HepG2 (cell line): ENCODE data around the gene AHNAK. TPM values are rescaled to one million over a fixed set of nuclear protein-coding genes. Genes with fewer than 3 reads are reported as not detected.

ENCODE experiments used
- CEBPG ChIP-seq: IDR thresholded peaks from 2 replicates; pipeline ENCODE4 v1.6.1; 2016
- CENPX ChIP-seq: sonication (generic); formaldehyde crosslinking; IDR thresholded peaks from 2 replicates; pipeline ENCODE4 v1.9.0; 2021; ENCODE audit warnings: mild to moderate bottlenecking, missing genetic modification reagents, moderate library complexity
- DRAP1 ChIP-seq: IDR thresholded peaks from 2 replicates; pipeline ENCODE4 v1.6.1; 2016; ENCODE audit warnings: missing genetic modification reagents, missing compliant biosample characterization
- ELF3 ChIP-seq: IDR thresholded peaks from 2 replicates; pipeline ENCODE4 v1.6.1; 2016; ENCODE audit warnings: missing genetic modification reagents, missing compliant biosample characterization
- GMEB2 ChIP-seq: IDR thresholded peaks from 2 replicates; pipeline ENCODE4 v1.6.1; 2016; ENCODE audit warnings: missing biosample characterization, missing genetic modification reagents, low read depth
- HNRNPL ChIP-seq: fragments of 200-400 bp; formaldehyde crosslinking; IDR thresholded peaks from 2 replicates; pipeline ENCODE4 v1.6.1; 2017; ENCODE audit warnings: mild to moderate bottlenecking, low read depth, low read length
- KDM5A ChIP-seq: fragments of 200-600 bp; sonication (generic); IDR thresholded peaks from 2 replicates; pipeline ENCODE4 v1.7.0; 2018; ENCODE audit warnings: antibody characterized with exemption, mild to moderate bottlenecking, low read length, borderline replicate concordance
- NFYB ChIP-seq: sonication (generic); formaldehyde crosslinking; IDR thresholded peaks from 2 replicates; pipeline ENCODE4 v1.4.0; 2020; ENCODE audit warnings: missing genetic modification reagents
- RFX1 ChIP-seq: fragments of 450-650 bp; IDR thresholded peaks from 2 replicates; pipeline ENCODE4 v1.6.1; 2017
- SKIL ChIP-seq: sonication (generic); formaldehyde crosslinking; IDR thresholded peaks from 2 replicates; pipeline ENCODE4 v1.8.0; 2022; ENCODE audit warnings: missing genetic modification reagents, mild to moderate bottlenecking, moderate library complexity, borderline replicate concordance
- SOX13 ChIP-seq, 3 experiments: fragments of 450-650 bp in 1 of 3; sonication (generic) in 1 of 3; formaldehyde crosslinking in 1 of 3; IDR thresholded peaks in 2 of 3; conservative IDR thresholded peaks in 1 of 3; 2 replicates each; pipeline versions ENCODE4 v1.5.0 to v1.6.1; 2016 to 2020; ENCODE audit warnings: antibody characterized with exemption in 1 of 3, mild to moderate bottlenecking in 1 of 3, missing compliant biosample characterization in 1 of 3, missing genetic modification reagents in 1 of 3, moderate library complexity in 1 of 3
- TOPORS ChIP-seq: sonication (generic); formaldehyde crosslinking; IDR thresholded peaks from 2 replicates; pipeline ENCODE4 v1.8.0; 2023; ENCODE audit warnings: mild to moderate bottlenecking, missing genetic modification reagents
- ZKSCAN5 ChIP-seq: sonication (generic); formaldehyde crosslinking; IDR thresholded peaks from 2 replicates; pipeline ENCODE4 v1.5.1; 2020; ENCODE audit warnings: mild to moderate bottlenecking, missing genetic modification reagents
- ZNF382 ChIP-seq: sonication (generic); formaldehyde crosslinking; IDR thresholded peaks from 2 replicates; pipeline ENCODE4 v1.5.0; 2020; ENCODE audit warnings: missing genetic modification reagents, mild to moderate bottlenecking, borderline replicate concordance
- ZNF446 ChIP-seq: sonication (generic); formaldehyde crosslinking; IDR thresholded peaks from 2 replicates; pipeline ENCODE4 v1.5.0; 2020; ENCODE audit warnings: mild to moderate bottlenecking, missing genetic modification reagents
- ZNF670 ChIP-seq: sonication (generic); formaldehyde crosslinking; IDR thresholded peaks from 2 replicates; pipeline ENCODE4 v1.8.0; 2022; ENCODE audit warnings: mild to moderate bottlenecking, missing genetic modification reagents, borderline replicate concordance
- ZNF777 ChIP-seq: sonication (generic); formaldehyde crosslinking; IDR thresholded peaks from 2 replicates; pipeline ENCODE4 v1.4.0; 2020; ENCODE audit warnings: missing genetic modification reagents
- ZNF782 ChIP-seq: sonication (generic); formaldehyde crosslinking; IDR thresholded peaks from 2 replicates; pipeline ENCODE4 v1.4.0; 2020; ENCODE audit warnings: missing genetic modification reagents, mild to moderate bottlenecking, borderline replicate concordance
- polyA plus RNA-seq, 8 experiments: library from polyadenylated mRNA; depleted of rRNA in 3 of 8; stranded (reverse) in 7 of 8; unstranded in 1 of 8; fragments of >200 nt; fragmentation: Illumina TruSeq in 4 of 8; extraction: Trizol in 4 of 8; gene quantifications; 2 replicates each; pipeline versions ENCODE4 v1.2.1 to v1.2.3, GENCODE V29; 2011 to 2016; ENCODE audit warnings: low read depth in 4 of 8, missing spikeins in 1 of 8, mixed read lengths in 1 of 8; ENCODE audit not compliant: insufficient read depth in 1 of 8
- total RNA-seq, 5 experiments: library from RNA; depleted of rRNA; stranded (reverse); fragments of >200 nt; fragmentation: Illumina TruSeq; extraction: Trizol; gene quantifications; 2 replicates each; pipeline ENCODE4 v1.2.3, GENCODE V29; 2016; ENCODE audit warnings: low read depth in 1 of 5
- TF ChIP-seq, protein P1 (sequence below): sonication (generic); formaldehyde crosslinking; IDR thresholded peaks from 2 replicates; pipeline ENCODE4 v1.8.0; 2022; ENCODE audit warnings: mild to moderate bottlenecking, missing genetic modification reagents, moderate library complexity
- TF ChIP-seq, protein P2 (sequence below): sonication (generic); formaldehyde crosslinking; IDR thresholded peaks from 2 replicates; pipeline ENCODE4 v1.5.0; 2020; ENCODE audit warnings: missing genetic modification reagents, mild to moderate bottlenecking, borderline replicate concordance
- TF ChIP-seq, protein P3 (sequence below): IDR thresholded peaks from 2 replicates; pipeline ENCODE4 v1.6.1; 2012; ENCODE audit warnings: inconsistent platforms
- TF ChIP-seq, protein P4 (sequence below): sonication (generic); formaldehyde crosslinking; IDR thresholded peaks from 2 replicates; pipeline ENCODE4 v1.8.0; 2022; ENCODE audit warnings: missing genetic modification reagents, low read depth, mild to moderate bottlenecking, borderline replicate concordance

AHNAK gene
- total and polyA plus RNA-seq, 2 of the 13 experiments (the other 11 are each of a cell fraction or from before 2014, with no cell fraction given): 23.4 to 25.0 TPM

GRCh38 chr11:62499944-62500649, 46.5 kb downstream of the AHNAK start (continued):
- TF ChIP-seq ZNF382 (CRISPR knock-in tag) (no peak), GMEB2 (no peak), CEBPG (CRISPR knock-in tag) (0 out of 2 replicates have a peak, but pooled peaks have one; percentile 9), ZNF446 (CRISPR knock-in tag) (no peak), CENPX (no peak), HNRNPL (no peak), ZNF777 (CRISPR knock-in tag) (no peak), NFYB (peak; percentile 41; the same call in 1 of the 2 replicates), SKIL (CRISPR knock-in tag) (no peak), RFX1 (no peak), TOPORS (CRISPR knock-in tag) (no peak), ZKSCAN5 (CRISPR knock-in tag) (no peak), DRAP1 (CRISPR knock-in tag) (no peak), ELF3 (CRISPR knock-in tag) (no peak), ZNF782 (CRISPR knock-in tag) (no peak), KDM5A (no peak), ZNF670 (CRISPR knock-in tag) (peak; percentile 13; the same call in 1 of the 2 replicates), SOX13 (IDR thresholded peaks at IDR 0.05) (no peak), SOX13 (CRISPR knock-in tag; conservative IDR thresholded peaks at IDR 0.05 in 1 of 2, IDR thresholded peaks at IDR 0.05 in 1 of 2) (no peak)
- TF ChIP-seq, protein P1, sequence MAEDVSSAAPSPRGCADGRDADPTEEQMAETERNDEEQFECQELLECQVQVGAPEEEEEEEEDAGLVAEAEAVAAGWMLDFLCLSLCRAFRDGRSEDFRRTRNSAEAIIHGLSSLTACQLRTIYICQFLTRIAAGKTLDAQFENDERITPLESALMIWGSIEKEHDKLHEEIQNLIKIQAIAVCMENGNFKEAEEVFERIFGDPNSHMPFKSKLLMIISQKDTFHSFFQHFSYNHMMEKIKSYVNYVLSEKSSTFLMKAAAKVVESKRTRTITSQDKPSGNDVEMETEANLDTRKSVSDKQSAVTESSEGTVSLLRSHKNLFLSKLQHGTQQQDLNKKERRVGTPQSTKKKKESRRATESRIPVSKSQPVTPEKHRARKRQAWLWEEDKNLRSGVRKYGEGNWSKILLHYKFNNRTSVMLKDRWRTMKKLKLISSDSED (CRISPR knock-in tag): no peak
- TF ChIP-seq, protein P2, sequence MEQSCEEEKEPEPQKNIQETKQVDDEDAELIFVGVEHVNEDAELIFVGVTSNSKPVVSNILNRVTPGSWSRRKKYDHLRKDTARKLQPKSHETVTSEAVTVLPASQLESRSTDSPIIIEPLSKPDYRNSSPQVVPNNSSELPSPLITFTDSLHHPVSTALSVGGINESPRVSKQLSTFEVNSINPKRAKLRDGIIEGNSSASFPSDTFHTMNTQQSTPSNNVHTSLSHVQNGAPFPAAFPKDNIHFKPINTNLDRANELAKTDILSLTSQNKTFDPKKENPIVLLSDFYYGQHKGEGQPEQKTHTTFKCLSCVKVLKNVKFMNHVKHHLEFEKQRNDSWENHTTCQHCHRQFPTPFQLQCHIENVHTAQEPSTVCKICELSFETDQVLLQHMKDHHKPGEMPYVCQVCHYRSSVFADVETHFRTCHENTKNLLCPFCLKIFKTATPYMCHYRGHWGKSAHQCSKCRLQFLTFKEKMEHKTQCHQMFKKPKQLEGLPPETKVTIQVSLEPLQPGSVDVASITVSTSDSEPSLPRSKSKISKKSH (CRISPR knock-in tag): no peak
- TF ChIP-seq, protein P3, sequence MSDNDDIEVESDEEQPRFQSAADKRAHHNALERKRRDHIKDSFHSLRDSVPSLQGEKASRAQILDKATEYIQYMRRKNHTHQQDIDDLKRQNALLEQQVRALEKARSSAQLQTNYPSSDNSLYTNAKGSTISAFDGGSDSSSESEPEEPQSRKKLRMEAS: 0 out of 2 replicates have a peak, but pooled peaks have one; percentile 27
- TF ChIP-seq, protein P4, sequence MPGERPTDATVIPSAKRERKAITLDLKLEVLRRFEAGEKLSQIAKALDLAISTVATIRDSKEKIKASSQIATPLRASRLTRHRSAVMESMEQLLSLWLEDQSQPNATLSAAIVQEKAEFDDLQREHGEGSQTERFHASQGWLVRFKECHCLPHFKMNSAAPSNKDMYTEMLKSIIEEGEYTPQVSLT (CRISPR knock-in tag): no peak
